G401.6 (cell line): ENCODE results near the gene LHX2.
"Not testable (repeated sequence)": the region's sequence is repeated elsewhere in the genome, so short reads cannot be mapped to it uniquely, and the experiment has no call there.

Source experiments
- FAIRE-seq: peaks from 2 replicates; lab custom pipeline; 2012; peaks lifted over from hg19 to GRCh38; lab: Jason Lieb, UNC

Gene LHX2, protein sequence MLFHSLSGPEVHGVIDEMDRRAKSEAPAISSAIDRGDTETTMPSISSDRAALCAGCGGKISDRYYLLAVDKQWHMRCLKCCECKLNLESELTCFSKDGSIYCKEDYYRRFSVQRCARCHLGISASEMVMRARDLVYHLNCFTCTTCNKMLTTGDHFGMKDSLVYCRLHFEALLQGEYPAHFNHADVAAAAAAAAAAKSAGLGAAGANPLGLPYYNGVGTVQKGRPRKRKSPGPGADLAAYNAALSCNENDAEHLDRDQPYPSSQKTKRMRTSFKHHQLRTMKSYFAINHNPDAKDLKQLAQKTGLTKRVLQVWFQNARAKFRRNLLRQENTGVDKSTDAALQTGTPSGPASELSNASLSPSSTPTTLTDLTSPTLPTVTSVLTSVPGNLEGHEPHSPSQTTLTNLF

GRCh38 chr9:124011460-124012301 is at the start of gene LHX2:
Gene LHX2, plus strand, starts transcription at chr9:124011768. Its CDS starts 581 bp downstream, at chr9:124012349.
- peak; percentile 73 for FAIRE-seq

GRCh38 chr9:123964761-123965160 is 46.8 kb upstream of the LHX2 start:
- no peak for FAIRE-seq

DNA sequence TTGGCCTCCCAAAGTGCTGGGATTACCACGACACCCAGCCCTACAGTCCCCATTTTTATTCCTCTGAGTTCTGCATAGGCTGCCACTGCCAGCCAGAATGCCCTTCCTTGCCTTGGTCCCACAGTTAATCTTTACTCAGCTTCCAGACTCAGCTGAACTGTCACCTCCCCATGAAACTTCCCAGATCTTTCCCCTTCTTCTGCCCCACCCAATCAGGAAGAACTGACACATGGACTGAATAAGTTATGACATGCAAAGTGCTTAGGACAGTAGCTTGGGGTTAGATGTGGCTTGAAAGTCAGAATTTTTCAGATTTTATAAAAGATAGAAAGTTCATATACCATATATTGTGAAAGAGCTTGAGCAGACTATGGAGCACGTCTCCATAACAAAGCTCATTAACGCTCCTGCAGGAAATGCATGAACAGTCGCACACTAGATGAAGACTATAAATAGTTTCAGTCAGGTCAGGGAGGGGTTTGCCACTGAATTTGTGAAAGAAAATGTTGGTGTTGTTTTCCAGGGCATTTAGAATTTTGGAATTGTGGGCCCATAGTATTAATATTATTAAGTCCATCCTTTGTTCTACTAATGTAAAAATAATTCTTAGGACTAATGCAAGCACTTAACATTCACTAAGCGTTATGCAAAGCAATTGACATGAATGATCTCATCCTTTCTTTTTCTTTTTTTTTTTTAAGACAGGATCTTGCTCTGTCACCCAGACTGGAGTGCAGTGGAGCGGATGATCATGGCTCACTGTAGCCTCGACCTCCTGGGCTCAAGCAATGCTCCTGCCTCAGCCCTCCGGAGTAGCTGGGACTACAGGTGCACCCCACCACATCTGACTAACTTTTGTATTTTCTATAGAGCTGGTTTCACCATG is 45.5 kb upstream of the LHX2 start:
- no peak for FAIRE-seq

DNA sequence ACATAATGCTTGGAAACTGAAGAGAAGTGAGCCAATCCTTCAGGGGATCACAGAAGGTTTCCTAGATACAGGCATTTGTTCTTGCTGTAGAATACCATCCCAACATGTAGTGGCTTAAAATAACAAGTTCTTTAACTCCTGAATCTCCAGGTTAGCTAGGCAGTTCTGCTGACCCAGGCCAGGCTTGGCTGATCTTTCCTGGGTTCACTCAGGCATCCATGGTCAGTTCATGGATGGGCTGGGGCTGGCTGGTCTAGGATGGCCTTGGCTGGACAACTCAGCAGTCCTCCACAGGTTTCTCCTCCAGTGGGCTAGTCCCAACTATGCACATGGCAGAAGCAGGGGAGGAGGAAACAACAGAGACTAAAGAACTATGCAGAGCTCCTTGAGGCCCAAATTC is 44.2 kb upstream of the LHX2 start:
- no peak for FAIRE-seq

GRCh38 chr9:123972618-123973017 is 39.0 kb upstream of the LHX2 start:
- FAIRE-seq = no peak

DNA sequence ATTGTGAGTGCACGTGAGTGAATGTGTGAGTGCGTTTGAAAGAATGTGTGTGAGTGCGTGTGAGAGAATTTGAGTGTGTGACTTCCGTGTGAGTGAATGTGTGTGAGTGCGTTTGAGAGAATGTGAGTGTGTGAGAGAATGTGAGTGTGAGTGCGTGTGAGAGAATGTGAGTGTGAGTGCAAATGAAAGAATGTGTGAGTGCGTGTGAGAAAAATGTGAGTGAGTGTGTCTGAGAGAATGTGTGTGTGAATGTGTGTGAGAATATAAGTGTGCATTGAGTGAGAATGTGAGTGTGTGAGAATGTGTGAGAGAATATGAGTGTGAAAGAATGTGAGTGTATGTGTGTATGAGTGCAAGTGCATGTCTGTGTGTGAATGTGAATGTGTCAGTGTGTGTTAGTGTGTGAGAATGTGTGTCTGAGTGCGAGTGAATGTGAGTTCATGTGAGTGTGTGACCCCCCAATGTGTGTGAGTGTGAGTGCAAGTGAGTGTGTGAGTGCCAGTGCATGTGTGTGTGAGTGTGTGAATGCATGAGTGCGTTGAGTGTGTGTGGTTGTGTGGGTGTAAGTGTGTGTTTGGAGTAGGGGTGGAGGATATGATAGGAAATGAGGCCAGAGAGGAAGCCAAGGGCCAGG is 37.9 kb upstream of the LHX2 start:
- FAIRE-seq = no peak

GRCh38 chr9:123974471-123974870 is 37.1 kb upstream of the LHX2 start:
- no peak for FAIRE-seq

- no peak for FAIRE-seq
These were observed 35.7 kb upstream of the LHX2 start for GRCh38 chr9:123975871-123976270.

DNA sequence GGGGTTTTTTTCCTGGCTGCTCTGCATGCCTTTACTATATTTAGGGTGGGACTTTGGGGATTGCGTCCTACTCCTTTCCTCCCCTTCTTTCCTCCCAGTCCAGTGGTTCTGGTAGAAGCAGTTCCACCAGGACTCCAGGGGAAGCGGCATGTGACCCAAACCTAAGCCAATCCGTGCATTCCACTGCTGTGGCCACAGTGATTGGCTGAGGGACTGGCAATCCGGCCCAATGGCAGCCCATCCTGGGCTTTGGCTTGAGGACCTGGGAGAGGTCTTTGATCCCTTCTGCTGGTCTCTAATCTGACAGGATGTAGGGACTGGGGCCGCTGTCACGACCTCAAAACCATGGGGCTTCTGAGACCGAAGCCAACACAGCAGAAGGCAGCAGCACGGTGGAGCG is 35.0 kb upstream of the LHX2 start:
- not testable (repeated sequence) for FAIRE-seq

GRCh38 chr9:123978981-123979380 is 32.6 kb upstream of the LHX2 start:
- FAIRE-seq = no peak

DNA sequence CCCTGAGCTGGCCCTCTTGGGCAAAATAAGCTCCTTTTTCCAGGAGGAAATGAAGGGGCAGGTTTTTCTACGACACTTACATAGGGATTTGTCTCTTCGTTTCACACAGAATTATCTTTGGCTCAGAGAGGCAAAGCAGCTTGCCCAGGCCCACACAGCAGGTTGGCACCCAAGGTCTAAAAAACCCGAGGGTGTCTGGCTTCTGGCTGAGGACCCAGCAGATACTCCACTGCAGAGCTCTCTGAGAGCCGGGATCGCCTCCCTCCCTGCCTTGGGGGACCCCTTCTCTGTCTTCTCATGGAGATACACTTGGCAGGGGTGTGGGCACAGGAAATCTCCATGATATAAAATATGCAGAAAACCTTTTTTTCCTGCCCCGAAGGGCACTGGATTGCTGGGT is 29.0 kb upstream of the LHX2 start:
- FAIRE-seq = no peak

DNA sequence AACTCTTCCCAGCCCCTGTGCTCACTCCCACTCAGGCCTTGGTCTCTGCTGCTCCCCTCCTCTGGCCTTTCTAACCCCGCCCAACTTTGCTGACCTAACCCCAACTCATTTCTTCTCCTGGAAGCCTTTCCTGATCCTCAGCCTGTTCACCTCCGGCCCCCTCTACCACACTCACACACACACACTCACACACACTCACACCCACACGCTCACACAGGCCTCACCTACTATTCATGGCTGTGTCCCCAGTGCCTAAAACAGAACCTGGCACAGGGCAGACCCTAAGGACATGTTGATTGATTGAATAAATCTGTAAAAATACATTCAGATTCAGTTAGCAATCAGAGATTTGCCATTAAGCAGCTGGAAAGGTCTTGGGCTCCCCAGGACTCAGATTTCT is 28.5 kb upstream of the LHX2 start:
- FAIRE-seq = no peak

DNA sequence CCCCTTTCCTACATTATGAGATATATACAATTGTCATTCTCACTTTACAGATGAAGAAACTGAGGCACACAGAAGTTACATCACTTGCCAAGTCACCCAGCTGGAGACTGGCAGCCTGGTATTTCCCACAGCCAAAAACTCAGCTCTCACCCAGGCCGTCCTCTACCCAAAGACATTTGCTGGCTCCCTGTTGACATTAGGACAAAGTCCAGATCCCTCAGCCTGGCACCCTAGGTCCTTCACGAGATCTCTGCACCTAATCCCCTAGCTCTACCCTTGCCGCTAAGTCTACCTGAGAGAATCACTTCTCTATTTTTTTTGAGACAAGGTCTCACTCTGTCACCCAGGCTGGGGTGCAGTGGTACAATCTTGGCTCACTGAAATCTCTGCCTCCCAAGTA is 26.8 kb upstream of the LHX2 start:
- FAIRE-seq = no peak

DNA sequence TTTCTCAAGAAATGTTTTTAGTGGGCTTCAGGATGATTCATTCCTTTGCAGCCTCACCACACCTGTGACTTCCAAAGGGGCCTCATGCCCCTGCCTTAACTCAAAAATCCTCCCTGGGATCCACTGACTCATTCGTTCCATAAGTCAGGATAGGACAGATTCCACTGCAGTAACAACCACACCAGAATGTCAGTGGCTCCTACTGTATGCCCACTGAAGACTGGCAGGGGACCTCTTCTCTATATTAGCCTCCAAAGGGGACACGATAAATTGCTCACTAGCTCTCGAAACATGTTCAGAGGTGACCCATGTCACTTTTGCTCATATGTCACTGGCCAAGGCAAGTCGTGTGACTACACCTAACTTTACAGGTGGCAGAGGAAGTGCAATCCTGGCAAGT is 25.7 kb upstream of the LHX2 start:
- no peak for FAIRE-seq

- no peak for FAIRE-seq
These were observed 21.1 kb upstream of the LHX2 start for GRCh38 chr9:123990427-123990826.

DNA sequence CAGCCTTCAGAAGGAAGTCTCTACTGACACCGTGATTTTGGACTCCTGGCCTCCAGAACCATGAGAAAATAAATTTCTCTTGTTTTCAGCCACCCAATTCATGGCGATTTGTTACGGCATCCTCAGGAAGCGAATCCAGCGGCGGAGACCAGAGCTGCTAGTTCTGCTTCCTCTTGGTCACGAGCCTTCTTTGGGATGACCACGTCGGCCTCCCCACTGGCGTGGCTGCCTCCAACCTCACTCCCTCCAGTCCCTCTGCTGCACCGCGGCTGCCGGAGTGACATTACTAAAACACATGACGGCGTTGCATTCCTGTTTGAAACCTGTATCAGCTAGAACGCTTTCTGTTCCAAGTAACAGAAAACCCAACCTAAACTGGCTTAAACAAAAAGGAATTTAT is 18.9 kb upstream of the LHX2 start:
- not testable (repeated sequence) for FAIRE-seq

DNA sequence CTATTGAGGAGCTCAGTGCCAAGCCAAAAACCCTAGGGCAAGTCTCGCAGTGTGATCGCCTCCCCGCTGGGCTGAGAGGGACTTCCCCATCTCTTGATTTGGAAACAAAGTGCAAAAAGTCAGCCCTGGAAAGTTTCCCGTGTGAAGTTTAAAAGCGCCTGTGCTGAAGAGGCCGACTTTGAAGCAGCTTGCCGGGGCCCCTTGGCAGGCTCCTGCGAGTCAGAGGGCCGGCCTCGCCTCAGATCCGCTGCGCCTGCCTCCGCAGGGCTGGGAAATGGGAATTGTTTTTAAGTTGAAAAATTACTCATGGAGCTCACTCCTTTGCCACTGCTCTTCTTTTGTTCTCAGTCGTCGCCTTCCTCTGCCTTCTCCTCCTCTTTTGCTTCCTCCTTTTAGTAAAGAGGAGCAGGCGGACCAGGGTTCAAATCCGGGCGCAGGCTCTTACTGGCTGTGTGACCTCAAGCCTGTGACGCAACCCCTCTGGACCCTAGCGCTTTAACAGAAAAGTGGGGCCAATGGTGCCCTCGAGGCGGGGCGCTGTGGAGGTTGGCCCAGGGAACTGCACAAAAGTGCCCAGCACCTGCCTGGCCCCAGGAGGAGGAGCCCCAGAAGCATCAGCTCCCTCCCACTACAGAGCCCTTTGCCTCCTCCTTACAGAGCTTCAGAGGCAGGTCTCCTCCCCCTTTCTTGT is 14.7 kb upstream of the LHX2 start:
- FAIRE-seq = no peak

DNA sequence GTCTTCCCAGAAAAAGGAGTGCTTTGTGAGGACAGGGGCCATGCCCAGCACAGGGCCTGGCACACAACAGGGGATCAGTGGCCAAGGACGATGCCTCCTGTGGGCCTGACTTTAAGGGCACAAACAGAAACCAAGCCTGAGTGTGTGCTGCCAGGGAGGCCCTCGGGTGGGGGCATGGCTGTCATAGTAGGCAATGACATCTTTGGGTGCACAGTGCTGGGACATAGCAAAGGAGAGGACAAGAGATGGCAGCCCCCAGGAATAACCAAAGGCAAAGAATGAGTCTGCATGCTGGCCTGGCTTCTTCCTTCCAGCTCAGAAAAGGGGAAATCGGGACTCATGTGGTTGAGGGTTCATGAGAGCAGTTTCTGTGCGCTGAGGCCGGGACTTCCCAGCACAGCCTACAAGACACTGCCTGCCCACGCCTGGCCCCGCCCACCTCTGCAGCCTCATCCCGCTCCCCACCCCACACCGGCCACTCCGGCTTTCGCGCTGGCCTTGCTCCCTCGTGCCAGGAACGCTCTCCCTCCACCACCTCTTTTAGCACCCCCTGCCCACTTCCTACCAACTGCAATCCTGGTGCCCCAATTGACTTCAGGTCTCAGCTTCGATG is 13.8 kb upstream of the LHX2 start:
- no peak for FAIRE-seq

GRCh38 chr9:123998278-123998925 is 13.2 kb upstream of the LHX2 start:
- no peak for FAIRE-seq

DNA sequence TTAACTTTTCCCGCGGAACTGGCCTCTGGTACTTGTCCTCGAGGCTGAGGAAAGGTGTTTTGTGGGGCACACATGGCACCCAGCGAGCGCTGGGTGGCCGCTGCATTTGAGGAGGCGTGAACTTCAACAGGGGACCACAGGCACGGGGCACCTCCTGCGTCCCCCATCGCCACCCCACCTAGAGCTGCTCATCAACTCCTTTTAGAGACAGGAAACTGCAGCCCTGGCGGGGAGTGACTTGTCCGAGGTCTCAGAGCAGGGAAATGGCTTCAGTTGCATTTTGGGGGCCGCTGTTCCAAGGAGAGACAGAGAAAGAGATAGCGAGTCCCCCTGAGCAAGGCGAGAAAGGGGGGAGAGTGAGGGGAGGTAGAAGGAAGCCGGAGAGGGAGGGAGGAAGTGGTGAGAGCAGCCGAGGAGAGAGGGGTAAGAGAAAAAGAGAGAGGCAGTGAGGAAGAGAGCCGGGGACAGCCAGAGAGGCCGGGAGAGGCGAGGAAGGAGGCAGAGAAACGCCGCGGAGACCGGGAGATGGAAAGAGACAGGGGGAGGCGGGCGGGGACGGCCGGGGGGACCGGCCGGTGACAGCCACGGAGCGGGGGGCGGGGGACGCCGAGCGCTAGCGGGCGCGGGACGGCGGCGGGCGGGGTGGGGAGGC is 12.5 kb upstream of the LHX2 start:
- FAIRE-seq = no peak
